ENCODE results near the gene CHKB.

GRCh38 chr22:50553310-50553709 lies 29.3 kb downstream of the CHKB start:
- TF ChIP-seq POLR2A (IDR thresholded peaks at IDR 0.05; ENCODE audit: borderline replicate concordance, extremely low read depth, insufficient read depth, insufficient read length) (no peak), EZH2 (IDR thresholded peaks at IDR 0.05) (no peak), CTCF (IDR thresholded peaks at IDR 0.05 in 2 of 3, conservative IDR thresholded peaks at IDR 0.05 in 1 of 3; ENCODE audit: borderline replicate concordance in 1 of 3, insufficient read depth in 1 of 3, low read depth in 2 of 3, low read length in 2 of 3) (no peak), ATF3 (IDR thresholded peaks at IDR 0.05) (no peak), RAD21 (IDR thresholded peaks at IDR 0.05; ENCODE audit: low read depth) (no peak), MAX (IDR thresholded peaks at IDR 0.05) (no peak), POLR2AphosphoS5 (IDR thresholded peaks at IDR 0.05; ENCODE audit: low read depth, low read length) (no peak), SIN3A (IDR thresholded peaks at IDR 0.05; ENCODE audit: low read depth) (no peak)
- TF ChIP-seq, protein P1, sequence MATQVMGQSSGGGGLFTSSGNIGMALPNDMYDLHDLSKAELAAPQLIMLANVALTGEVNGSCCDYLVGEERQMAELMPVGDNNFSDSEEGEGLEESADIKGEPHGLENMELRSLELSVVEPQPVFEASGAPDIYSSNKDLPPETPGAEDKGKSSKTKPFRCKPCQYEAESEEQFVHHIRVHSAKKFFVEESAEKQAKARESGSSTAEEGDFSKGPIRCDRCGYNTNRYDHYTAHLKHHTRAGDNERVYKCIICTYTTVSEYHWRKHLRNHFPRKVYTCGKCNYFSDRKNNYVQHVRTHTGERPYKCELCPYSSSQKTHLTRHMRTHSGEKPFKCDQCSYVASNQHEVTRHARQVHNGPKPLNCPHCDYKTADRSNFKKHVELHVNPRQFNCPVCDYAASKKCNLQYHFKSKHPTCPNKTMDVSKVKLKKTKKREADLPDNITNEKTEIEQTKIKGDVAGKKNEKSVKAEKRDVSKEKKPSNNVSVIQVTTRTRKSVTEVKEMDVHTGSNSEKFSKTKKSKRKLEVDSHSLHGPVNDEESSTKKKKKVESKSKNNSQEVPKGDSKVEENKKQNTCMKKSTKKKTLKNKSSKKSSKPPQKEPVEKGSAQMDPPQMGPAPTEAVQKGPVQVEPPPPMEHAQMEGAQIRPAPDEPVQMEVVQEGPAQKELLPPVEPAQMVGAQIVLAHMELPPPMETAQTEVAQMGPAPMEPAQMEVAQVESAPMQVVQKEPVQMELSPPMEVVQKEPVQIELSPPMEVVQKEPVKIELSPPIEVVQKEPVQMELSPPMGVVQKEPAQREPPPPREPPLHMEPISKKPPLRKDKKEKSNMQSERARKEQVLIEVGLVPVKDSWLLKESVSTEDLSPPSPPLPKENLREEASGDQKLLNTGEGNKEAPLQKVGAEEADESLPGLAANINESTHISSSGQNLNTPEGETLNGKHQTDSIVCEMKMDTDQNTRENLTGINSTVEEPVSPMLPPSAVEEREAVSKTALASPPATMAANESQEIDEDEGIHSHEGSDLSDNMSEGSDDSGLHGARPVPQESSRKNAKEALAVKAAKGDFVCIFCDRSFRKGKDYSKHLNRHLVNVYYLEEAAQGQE (IDR thresholded peaks at IDR 0.05; ENCODE audit: low read depth): no peak
